GM12874 (cell line): ENCODE results near the gene PDE4D.

Experiments used
- CTCF ChIP-seq: IDR thresholded peaks from 2 replicates; pipeline ENCODE4 v1.5.1; 2011; ENCODE audit warnings: low read depth, mild to moderate bottlenecking, control low read depth, low read length, moderate library complexity; ENCODE audit not compliant: insufficient read depth

Gene PDE4D

GRCh38 chr5:59571067-59571466 is 322.5 kb downstream of the PDE4D start:
- no peak for TF ChIP-seq CTCF

DNA sequence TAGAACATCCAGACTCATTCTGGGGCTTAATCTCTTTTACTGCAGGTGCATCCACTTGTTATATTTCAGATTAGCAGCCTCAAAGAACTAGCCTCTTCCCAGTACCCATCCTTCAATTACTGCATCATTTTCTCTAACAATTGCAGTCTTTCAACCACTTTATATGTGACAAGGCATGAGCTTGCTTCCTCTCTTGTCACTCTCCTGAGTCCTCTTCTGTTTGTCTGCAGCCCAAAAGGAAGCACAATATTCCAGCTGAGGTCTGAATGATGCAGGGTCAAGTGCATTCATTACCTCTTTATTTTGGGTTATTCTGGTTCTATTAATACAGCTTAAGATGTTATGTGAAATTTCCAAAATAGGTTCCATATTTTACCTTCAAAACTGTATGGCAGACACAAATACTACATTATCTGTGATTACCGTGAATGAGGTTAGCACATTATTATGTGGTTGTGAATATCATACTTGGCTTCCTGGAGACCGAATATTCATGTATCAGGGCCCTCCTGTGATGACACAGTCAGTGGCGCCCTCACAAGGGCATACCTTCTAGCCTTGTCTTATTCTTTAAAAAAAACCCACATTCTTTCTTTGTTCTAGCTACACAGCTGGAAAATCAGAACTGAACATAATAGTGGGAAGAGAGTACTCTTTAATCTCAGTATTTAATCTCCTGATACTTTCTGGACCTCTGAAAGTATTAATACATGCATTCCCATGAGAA is 323.8 kb downstream of the PDE4D start:
- TF ChIP-seq CTCF = no peak

- TF ChIP-seq CTCF = no peak
These were observed 324.4 kb downstream of the PDE4D start for GRCh38 chr5:59569158-59569557.

GRCh38 chr5:59568161-59568560 is 325.4 kb downstream of the PDE4D start:
- TF ChIP-seq CTCF = no peak

DNA sequence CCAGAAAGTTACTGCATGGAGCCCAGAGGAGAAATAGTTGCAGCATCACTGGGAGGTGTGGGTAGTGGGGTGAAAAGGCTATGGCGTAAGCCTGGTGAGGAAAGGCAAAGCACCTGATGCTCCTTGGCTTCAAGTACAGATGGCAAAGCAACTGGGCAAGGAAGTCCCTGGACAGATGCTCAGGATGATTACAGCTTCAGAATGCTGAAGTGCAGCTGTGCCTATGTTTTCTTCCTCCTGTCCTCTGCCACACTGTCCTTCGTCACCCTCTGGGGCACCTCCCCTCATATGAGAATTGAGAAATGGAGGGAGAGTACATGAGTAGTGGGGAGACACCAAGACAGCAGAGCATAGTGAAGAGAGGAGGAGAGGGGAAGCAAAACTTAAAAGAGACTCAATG is 328.0 kb downstream of the PDE4D start:
- no peak for TF ChIP-seq CTCF

DNA sequence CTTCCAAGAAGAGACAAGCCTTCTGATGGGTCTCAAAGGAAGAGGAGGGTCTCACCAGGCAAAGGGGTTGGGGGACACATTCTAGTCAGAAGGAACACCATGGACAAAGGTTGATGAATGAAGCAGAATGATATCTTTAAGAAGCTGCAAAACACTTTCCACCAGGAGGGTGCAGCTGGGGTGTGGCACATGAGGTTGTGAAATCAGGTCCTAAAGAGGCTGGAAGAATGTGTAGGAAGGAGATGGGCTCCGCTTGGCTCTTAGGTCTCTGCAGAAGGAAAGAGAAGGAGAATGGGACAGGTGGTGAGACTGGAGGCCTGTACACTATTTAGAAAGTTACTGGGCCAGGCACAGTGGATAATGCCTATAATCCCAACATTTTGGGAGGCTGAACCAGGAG is 328.6 kb downstream of the PDE4D start:
- no peak for TF ChIP-seq CTCF

DNA sequence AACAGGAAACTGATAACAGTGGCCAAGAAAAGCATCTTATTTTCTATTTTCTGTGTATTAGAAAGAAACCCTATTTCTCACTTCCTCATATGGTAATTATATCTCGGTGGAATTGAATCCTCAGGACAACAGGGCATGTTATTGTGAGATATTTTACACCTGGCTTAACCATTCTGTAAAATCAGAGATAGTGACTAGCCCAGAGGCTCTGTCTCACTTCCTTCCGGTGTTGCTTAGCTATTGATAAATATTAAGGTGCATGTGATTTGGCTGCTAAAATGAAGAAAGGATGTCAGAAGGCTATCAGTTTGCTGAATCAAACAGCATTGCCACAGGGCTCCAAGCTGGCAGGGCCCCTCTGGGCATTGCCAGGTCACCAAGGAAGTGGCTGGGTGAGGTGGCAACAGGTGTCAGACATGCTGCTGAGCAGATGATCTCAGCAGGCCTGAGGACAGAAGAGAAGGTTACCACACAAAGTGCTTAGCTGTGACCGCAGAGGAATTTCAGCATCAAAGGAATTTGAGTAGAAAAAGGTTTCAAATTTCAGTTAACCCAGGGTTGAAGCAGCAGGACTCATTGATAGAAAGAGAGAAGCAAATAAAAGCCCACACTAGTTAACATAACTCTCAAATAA is 330.7 kb downstream of the PDE4D start:
- TF ChIP-seq CTCF = no peak
